SH-SY5Y (cell line): ENCODE data around the gene C5.

Experiments
- GATA2 ChIP-seq: IDR thresholded peaks from 2 replicates; pipeline ENCODE4 v1.6.1; 2011; ENCODE audit warnings: mild to moderate bottlenecking, low read depth, low read length
- GATA3 ChIP-seq: IDR thresholded peaks from 2 replicates; pipeline ENCODE4 v1.6.1; 2011; ENCODE audit warnings: low read depth, mild to moderate bottlenecking, low read length, moderate library complexity

GRCh38 chr9:120938851-120939250, 111.2 kb downstream of the C5 start:
- TF ChIP-seq GATA2 (no peak), GATA3 (no peak)
